GM23338 (cell line): ENCODE results near the gene OTOG. TPM values are rescaled to one million over a fixed set of nuclear protein-coding genes. Genes with fewer than 3 reads are reported as not detected.

Source experiments
- ATAC-seq: fragments of 200-7000 bp; cut with Tn5 transposase; 3 replicates; pipeline ENCODE4 v1.9.1; 2020
- DNase-seq: peaks from one replicate; pipeline ENCODE4 v3.0.0-alpha.2; 2015; ENCODE audit warnings: low spot score
- H2AFZ ChIP-seq: fragments of 200-600 bp; sonication (generic); 2 replicates; pipeline ENCODE4 v1.8.0; 2016; ENCODE audit warnings: antibody characterized with exemption, mild to moderate bottlenecking, moderate library complexity
- H3F3A ChIP-seq: fragments of 200-600 bp; sonication (generic); replicated peaks from 2 replicates; pipeline ENCODE4 v1.8.0; 2017; ENCODE audit warnings: antibody characterized with exemption, mixed run types, low read depth
- H3K27ac ChIP-seq: fragments of 200-600 bp; sonication (generic); 2 replicates; pipeline ENCODE4 v1.6.1; 2016; ENCODE audit warnings: low read depth
- H3K27me3 ChIP-seq: fragments of 200-600 bp; sonication (generic); 2 replicates; pipeline ENCODE4 v1.8.0; 2016; ENCODE audit warnings: mild to moderate bottlenecking, mixed run types, moderate library complexity; ENCODE audit not compliant: insufficient read depth
- H3K36me3 ChIP-seq: fragments of 200-600 bp; sonication (generic); 2 replicates; pipeline ENCODE4 v1.8.0; 2016; ENCODE audit warnings: mild to moderate bottlenecking; ENCODE audit not compliant: insufficient read depth
- H3K4me1 ChIP-seq: fragments of 200-600 bp; sonication (generic); 2 replicates; pipeline ENCODE4 v1.8.0; 2016; ENCODE audit warnings: mild to moderate bottlenecking, moderate library complexity; ENCODE audit not compliant: insufficient read depth
- H3K4me2 ChIP-seq: fragments of 200-600 bp; sonication (generic); 2 replicates; pipeline ENCODE4 v1.7.1; 2017; ENCODE audit warnings: mixed run types
- H3K4me3 ChIP-seq: fragments of 200-600 bp; sonication (generic); 2 replicates; pipeline ENCODE4 v1.6.1; 2016; ENCODE audit warnings: mixed run types
- H3K79me2 ChIP-seq: fragments of 200-600 bp; sonication (generic); replicated peaks from 2 replicates; pipeline ENCODE4 v1.8.0; 2017; ENCODE audit warnings: mild to moderate bottlenecking; ENCODE audit not compliant: insufficient read depth
- H3K9me2 ChIP-seq: fragments of 200-600 bp; sonication (generic); 2 replicates; pipeline ENCODE4 v1.8.0; 2017; ENCODE audit not compliant: insufficient read depth
- H4K20me1 ChIP-seq: fragments of 200-600 bp; sonication (generic); replicated peaks from 2 replicates; pipeline ENCODE4 v1.8.0; 2017; ENCODE audit warnings: mild to moderate bottlenecking; ENCODE audit not compliant: insufficient read depth
- H3K27ac Mint-ChIP-seq: 2 replicates; pipeline ENCODE4 v1.8.0; 2020; ENCODE audit warnings: inconsistent platforms, mild to moderate bottlenecking, moderate library complexity, mixed read lengths
- H3K27me3 Mint-ChIP-seq: 3 replicates; pipeline ENCODE4 v1.8.0; 2022; ENCODE audit warnings: low read depth, mild to moderate bottlenecking, moderate library complexity, mixed read lengths, inconsistent platforms; ENCODE audit not compliant: insufficient read depth, poor library complexity
- H3K36me3 Mint-ChIP-seq: 3 replicates; pipeline ENCODE4 v1.8.0; 2021; ENCODE audit warnings: low read depth, mild to moderate bottlenecking, inconsistent platforms, moderate library complexity, mixed read lengths
- H3K4me1 Mint-ChIP-seq: 3 replicates; pipeline ENCODE4 v1.8.0; 2020; ENCODE audit warnings: mild to moderate bottlenecking, inconsistent platforms, mixed read lengths
- H3K4me3 Mint-ChIP-seq: 3 replicates; pipeline ENCODE4 v1.8.0; 2021; ENCODE audit warnings: moderate library complexity, mild to moderate bottlenecking, inconsistent platforms, mixed read lengths
- H3K9me3 Mint-ChIP-seq: 3 replicates; pipeline ENCODE4 v1.8.0; 2020; ENCODE audit warnings: moderate library complexity, mild to moderate bottlenecking, inconsistent platforms, mixed read lengths
- CREB1 ChIP-seq: fragments of 250-450 bp; sonication (Bioruptor Pico); IDR thresholded peaks from 2 replicates; pipeline ENCODE4 v1.5.0; 2020; ENCODE audit warnings: low read depth, mild to moderate bottlenecking, moderate library complexity
- CTCF ChIP-seq, 2 experiments: fragments of 200-600 bp in 1 of 2; sonication (generic) in 1 of 2; conservative IDR thresholded peaks; 2 replicates each; pipeline versions ENCODE4 v1.5.1 to v1.6.1; 2016 to 2017; ENCODE audit warnings: antibody characterized with exemption in 2 of 2, low read depth in 2 of 2, mild to moderate bottlenecking in 2 of 2, moderate library complexity in 1 of 2
- EZH2 ChIP-seq: fragments of 200-600 bp; sonication (generic); IDR thresholded peaks from one replicate; pipeline ENCODE4 v1.8.0; 2017; ENCODE audit warnings: antibody characterized with exemption, mild to moderate bottlenecking, low read depth; ENCODE audit not compliant: unreplicated experiment
- EZH2phosphoT487 ChIP-seq: fragments of 200-600 bp; sonication (generic); IDR thresholded peaks from one replicate; pipeline ENCODE4 v1.8.1; 2018; ENCODE audit warnings: antibody characterized with exemption; ENCODE audit not compliant: unreplicated experiment
- JUNB ChIP-seq: IDR thresholded peaks from one replicate; pipeline ENCODE4 v1.6.1; 2016; ENCODE audit warnings: antibody characterized with exemption; ENCODE audit not compliant: unreplicated experiment
- NANOG ChIP-seq: IDR thresholded peaks from 2 replicates; pipeline ENCODE4 v1.6.1; 2016; ENCODE audit warnings: antibody characterized with exemption, borderline replicate concordance
- POLR2AphosphoS5 ChIP-seq: IDR thresholded peaks from 2 replicates; pipeline ENCODE4 v1.6.1; 2016; ENCODE audit warnings: antibody characterized with exemption, low read depth
- REST ChIP-seq: IDR thresholded peaks from one replicate; pipeline ENCODE4 v1.6.1; 2018; ENCODE audit warnings: antibody characterized with exemption; ENCODE audit not compliant: unreplicated experiment
- STAT1 ChIP-seq: IDR thresholded peaks from one replicate; pipeline ENCODE4 v1.6.1; 2016; ENCODE audit warnings: antibody characterized with exemption; ENCODE audit not compliant: unreplicated experiment
- ZNF114 ChIP-seq: fragments of 250-450 bp; sonication (Bioruptor Pico); IDR thresholded peaks from 2 replicates; pipeline ENCODE4 v1.5.0; 2020; ENCODE audit warnings: mild to moderate bottlenecking, moderate library complexity
- ZNF331 ChIP-seq: fragments of 250-450 bp; sonication (Bioruptor Pico); IDR thresholded peaks from 2 replicates; pipeline ENCODE4 v1.5.0; 2020; ENCODE audit warnings: low read depth, mild to moderate bottlenecking, moderate library complexity
- polyA plus RNA-seq: library from polyadenylated mRNA; unstranded; fragments of >200 nt; fragmentation: Nextera tagmentation; extraction: Ambion mirVana; gene quantifications from 2 replicates; pipeline ENCODE4 v1.2.1, GENCODE V29; 2016
- total RNA-seq: library from RNA; depleted of rRNA; stranded (reverse); fragments of >200 nt; shearing (Covaris generic); gene quantifications from 2 replicates; pipeline ENCODE4 v1.2.3, GENCODE V29; 2014
- TF ChIP-seq, protein P1 (sequence below): IDR thresholded peaks from 2 replicates; pipeline ENCODE4 v1.6.1; 2016; ENCODE audit warnings: antibody characterized with exemption
- TF ChIP-seq, protein P2 (sequence below): fragments of 250-450 bp; sonication (Bioruptor Pico); IDR thresholded peaks from 2 replicates; pipeline ENCODE4 v1.5.0; 2020; ENCODE audit warnings: mild to moderate bottlenecking, moderate library complexity

Gene OTOG
- total and polyA plus RNA-seq, 2 experiments from 2014 or later = 0.40 to 0.52 TPM

DNA sequence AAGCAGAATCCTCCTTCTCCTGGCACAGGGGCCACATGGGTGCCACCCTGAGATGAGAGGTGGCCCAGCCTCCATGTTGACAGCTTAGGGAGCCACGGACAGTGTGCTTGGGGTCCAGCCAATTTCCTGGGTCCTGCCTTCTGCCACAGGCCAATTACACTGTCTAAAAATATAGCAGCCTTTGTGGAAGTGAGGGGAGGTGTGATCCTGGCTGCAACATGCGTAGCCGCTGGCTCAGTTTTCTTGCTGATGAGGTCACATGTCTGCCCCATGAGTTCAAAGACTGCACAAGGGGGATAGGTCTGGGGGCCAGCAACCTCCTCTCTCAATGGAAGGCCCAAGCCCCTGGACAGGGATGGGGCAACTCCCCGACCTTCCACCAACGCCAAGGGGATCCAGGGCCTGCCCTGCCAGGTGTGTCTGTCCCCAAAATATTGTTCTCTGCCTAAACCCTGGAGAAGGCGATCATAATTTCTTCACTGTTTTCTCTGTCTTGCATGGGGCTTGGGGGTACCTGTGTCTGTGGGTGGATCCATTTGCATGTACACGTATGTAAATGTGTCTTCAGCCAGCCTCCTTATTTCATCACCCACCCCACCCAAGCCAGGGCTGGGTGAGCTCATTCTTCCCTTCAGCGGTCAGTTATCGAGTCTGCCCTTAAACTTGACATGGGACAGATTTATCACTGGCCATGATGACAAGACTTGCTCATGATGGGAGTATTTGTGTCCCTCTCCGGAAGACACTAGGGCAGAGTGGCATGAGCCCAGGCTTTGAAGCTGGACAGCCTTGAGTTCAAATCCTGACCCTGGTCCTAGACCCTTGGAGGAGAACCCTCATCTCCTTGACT, 59.4 kb downstream of the OTOG start:
- Histone ChIP-seq H3K4me1 (no peaks in the 10 kb centered on the region), H3K27ac (no peak overlapping the region), H3F3A (no peaks in the 10 kb centered on the region), H2AFZ (no peak overlapping the region), H3K27me3 (no peaks in the 10 kb centered on the region), H3K9me2 (no peaks in the 10 kb centered on the region), H4K20me1 (no peaks in the 10 kb centered on the region), H3K4me2 (no peak overlapping the region), H3K4me3 (no peak overlapping the region), H3K36me3 (no peaks in the 10 kb centered on the region), H3K79me2 (no peaks in the 10 kb centered on the region)
- H3K9me3 Mint-ChIP-seq = no peaks in the 10 kb centered on the region
- DNase-seq (no peak), ATAC-seq (no peak)
- H3K4me3 Mint-ChIP-seq = no peak overlapping the region
- peaks cover 5% of the 10 kb centered on the region for H3K27me3 Mint-ChIP-seq
- peaks cover 6% of the 10 kb centered on the region for H3K4me1 Mint-ChIP-seq
- TF ChIP-seq JUNB (no peak), STAT1 (no peak), ZNF114 (CRISPR knock-in tag) (no peak), EZH2 (no peak), POLR2AphosphoS5 (no peak), CTCF (conservative IDR thresholded peaks at IDR 0.05; ENCODE audit: low read depth in 2 of 2) (no peak), EZH2phosphoT487 (no peak), CREB1 (no peak), NANOG (no peak), REST (no peak), ZNF331 (CRISPR knock-in tag) (no peak)
- TF ChIP-seq, protein P1, sequence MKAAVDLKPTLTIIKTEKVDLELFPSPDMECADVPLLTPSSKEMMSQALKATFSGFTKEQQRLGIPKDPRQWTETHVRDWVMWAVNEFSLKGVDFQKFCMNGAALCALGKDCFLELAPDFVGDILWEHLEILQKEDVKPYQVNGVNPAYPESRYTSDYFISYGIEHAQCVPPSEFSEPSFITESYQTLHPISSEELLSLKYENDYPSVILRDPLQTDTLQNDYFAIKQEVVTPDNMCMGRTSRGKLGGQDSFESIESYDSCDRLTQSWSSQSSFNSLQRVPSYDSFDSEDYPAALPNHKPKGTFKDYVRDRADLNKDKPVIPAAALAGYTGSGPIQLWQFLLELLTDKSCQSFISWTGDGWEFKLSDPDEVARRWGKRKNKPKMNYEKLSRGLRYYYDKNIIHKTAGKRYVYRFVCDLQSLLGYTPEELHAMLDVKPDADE = no peak
- TF ChIP-seq, protein P2, sequence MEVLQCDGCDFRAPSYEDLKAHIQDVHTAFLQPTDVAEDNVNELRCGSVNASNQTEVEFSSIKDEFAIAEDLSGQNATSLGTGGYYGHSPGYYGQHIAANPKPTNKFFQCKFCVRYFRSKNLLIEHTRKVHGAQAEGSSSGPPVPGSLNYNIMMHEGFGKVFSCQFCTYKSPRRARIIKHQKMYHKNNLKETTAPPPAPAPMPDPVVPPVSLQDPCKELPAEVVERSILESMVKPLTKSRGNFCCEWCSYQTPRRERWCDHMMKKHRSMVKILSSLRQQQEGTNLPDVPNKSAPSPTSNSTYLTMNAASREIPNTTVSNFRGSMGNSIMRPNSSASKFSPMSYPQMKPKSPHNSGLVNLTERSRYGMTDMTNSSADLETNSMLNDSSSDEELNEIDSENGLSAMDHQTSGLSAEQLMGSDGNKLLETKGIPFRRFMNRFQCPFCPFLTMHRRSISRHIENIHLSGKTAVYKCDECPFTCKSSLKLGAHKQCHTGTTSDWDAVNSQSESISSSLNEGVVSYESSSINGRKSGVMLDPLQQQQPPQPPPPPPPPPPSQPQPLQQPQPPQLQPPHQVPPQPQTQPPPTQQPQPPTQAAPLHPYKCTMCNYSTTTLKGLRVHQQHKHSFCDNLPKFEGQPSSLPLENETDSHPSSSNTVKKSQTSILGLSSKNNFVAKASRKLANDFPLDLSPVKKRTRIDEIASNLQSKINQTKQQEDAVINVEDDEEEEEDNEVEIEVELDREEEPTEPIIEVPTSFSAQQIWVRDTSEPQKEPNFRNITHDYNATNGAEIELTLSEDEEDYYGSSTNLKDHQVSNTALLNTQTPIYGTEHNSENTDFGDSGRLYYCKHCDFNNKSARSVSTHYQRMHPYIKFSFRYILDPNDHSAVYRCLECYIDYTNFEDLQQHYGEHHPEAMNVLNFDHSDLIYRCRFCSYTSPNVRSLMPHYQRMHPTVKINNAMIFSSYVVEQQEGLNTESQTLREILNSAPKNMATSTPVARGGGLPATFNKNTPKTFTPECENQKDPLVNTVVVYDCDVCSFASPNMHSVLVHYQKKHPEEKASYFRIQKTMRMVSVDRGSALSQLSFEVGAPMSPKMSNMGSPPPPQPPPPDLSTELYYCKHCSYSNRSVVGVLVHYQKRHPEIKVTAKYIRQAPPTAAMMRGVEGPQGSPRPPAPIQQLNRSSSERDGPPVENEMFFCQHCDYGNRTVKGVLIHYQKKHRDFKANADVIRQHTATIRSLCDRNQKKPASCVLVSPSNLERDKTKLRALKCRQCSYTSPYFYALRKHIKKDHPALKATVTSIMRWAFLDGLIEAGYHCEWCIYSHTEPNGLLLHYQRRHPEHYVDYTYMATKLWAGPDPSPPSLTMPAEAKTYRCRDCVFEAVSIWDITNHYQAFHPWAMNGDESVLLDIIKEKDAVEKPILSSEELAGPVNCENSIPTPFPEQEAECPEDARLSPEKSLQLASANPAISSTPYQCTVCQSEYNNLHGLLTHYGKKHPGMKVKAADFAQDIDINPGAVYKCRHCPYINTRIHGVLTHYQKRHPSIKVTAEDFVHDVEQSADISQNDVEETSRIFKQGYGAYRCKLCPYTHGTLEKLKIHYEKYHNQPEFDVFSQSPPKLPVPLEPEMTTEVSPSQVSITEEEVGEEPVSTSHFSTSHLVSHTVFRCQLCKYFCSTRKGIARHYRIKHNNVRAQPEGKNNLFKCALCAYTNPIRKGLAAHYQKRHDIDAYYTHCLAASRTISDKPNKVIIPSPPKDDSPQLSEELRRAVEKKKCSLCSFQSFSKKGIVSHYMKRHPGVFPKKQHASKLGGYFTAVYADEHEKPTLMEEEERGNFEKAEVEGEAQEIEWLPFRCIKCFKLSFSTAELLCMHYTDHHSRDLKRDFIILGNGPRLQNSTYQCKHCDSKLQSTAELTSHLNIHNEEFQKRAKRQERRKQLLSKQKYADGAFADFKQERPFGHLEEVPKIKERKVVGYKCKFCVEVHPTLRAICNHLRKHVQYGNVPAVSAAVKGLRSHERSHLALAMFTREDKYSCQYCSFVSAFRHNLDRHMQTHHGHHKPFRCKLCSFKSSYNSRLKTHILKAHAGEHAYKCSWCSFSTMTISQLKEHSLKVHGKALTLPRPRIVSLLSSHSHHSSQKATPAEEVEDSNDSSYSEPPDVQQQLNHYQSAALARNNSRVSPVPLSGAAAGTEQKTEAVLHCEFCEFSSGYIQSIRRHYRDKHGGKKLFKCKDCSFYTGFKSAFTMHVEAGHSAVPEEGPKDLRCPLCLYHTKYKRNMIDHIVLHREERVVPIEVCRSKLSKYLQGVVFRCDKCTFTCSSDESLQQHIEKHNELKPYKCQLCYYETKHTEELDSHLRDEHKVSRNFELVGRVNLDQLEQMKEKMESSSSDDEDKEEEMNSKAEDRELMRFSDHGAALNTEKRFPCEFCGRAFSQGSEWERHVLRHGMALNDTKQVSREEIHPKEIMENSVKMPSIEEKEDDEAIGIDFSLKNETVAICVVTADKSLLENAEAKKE (CRISPR knock-in tag) = no peak
- H3K27ac Mint-ChIP-seq = peak overlapping the region; percentile 39; the same call in 1 of the 2 replicates
- no peaks in the 10 kb centered on the region for H3K36me3 Mint-ChIP-seq
